ENCODE measurements around the gene CEP41. TPM values are rescaled to one million over a fixed set of nuclear protein-coding genes. Genes with fewer than 3 reads are reported as not detected.

CEP41 gene
- polyA plus RNA-seq, 3 donors: 2.9 to 8.5 (median 7.2) TPM

DNA sequence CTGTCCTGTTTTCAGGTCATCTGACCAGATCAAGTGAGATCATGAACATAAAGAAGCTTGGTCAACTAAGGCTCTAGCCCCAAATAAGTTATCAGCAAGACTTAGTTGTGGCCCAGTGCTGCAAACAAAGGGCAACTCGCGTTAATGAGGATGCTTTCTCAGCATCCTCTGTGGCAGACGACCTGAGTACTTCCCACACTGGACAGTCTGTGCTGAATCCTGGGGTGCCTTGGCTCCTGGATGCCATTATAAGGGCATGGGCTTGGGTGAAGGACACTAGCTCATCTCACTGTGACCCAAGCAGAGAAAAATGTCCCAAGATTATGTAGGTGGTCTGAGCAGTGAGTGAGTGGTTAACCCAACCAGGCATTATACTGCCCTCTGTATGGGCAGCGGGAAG is 82.3 kb downstream of the CEP41 start:
- Mint-ChIP-seq H3K4me3 (no peak overlapping the region), H3K9me3 (peaks cover 8 to 27% (median 20%) of the 10 kb centered on the region in 7 donors), H3K27me3 (ENCODE audit: low read depth in 3 of 3) (peaks cover 0 to 2% (median 0%) of the 10 kb centered on the region in 3 donors), H3K27ac (no peak overlapping the region), H3K36me3 (no peaks in the 10 kb centered on the region), H3K4me1 (peaks cover 4% of the 10 kb centered on the region)
- Histone ChIP-seq H3K9me3 (replicated peaks in 1 of 2; ENCODE audit: control insufficient read depth in 1 of 2, insufficient read depth in 1 of 2, low read length in 2 of 2) (peaks cover 20 to 26% of the 10 kb centered on the region in 2 donors), H3K4me3 (replicated peaks in 1 of 3; ENCODE audit: low read depth in 2 of 3, low read length in 3 of 3) (no peak overlapping the region), H3K36me3 (replicated peaks in 1 of 2; ENCODE audit: control insufficient read depth in 1 of 2, insufficient read depth in 2 of 2, low read length in 2 of 2) (no peaks in the 10 kb centered on the region), H3K27me3 (ENCODE audit: control insufficient read depth in 2 of 2, insufficient read depth in 2 of 2, low read length in 2 of 2) (no peaks in the 10 kb centered on the region), H3K4me2 (replicated peaks; ENCODE audit: extremely low read depth, low read length, poor library complexity, severe bottlenecking) (no peak overlapping the region), H3K4me1 (ENCODE audit: control insufficient read depth in 1 of 2, insufficient read depth in 2 of 2, low read length in 2 of 2) (no peaks in the 10 kb centered on the region), H4K20me1 (ENCODE audit: insufficient read depth, low read length) (no peaks in the 10 kb centered on the region), H2AFZ (ENCODE audit: insufficient read depth, low read depth, low read length, poor library complexity, severe bottlenecking) (no peak overlapping the region), H3K27ac (ENCODE audit: low read depth in 1 of 2, low read length in 2 of 2) (no peak overlapping the region), H3K9ac (ENCODE audit: insufficient read depth, low read length, poor library complexity, severe bottlenecking) (no peak overlapping the region), H3K79me2 (ENCODE audit: insufficient read depth, low read length) (no peaks in the 10 kb centered on the region)
- WGBS (ENCODE audit: insufficient coverage): 100% methylated on average over 4 of the region's 4 CpGs
- no peak for TF ChIP-seq CTCF (IDR thresholded peaks at IDR 0.05)
- intact Hi-C loops (cut with micrococcal nuclease): no loop called here
- DNase-seq: no peak

DNA sequence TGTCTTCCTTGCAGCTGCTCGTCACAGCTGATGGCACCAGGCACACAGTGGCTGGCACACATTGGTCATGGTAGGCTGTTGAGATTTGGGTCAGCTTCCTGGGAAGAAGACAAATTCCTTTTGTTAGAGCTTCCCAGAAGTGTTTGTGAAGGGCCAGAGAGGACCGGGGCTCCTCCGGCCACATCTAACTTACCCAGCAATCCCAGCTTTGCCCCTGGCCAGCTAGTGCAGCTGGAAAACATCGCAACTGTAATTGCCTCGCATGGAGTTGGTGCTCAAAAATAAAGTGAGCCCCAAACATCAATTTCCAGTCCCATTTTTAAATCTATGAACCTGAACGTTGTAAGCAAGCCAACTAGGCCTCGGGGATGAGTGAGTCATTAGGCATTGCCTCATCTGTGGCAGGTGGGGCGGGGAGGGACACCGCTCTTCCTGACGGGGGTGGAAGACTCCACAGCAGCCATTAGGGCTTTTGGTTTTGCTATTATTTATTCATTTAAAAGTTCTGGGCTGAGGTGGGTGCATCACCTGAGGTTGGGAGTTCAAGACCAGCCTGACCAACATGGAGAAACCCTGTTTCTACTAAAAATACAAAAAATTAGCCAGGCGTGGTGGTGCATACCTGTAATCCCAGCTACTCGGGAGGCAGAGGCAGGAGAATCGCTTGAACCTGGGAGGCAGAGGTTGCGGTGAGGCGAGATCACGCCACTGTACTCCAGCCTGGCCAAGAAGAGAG is 83.8 kb downstream of the CEP41 start:
- Mint-ChIP-seq H3K27me3 (ENCODE audit: low read depth in 3 of 3) (peaks cover 0 to 2% (median 0%) of the 10 kb centered on the region in 3 donors), H3K36me3 (no peaks in the 10 kb centered on the region), H3K9me3 (peaks cover 8 to 27% (median 20%) of the 10 kb centered on the region in 7 donors), H3K4me1 (peaks cover 4% of the 10 kb centered on the region), H3K4me3 (no peak overlapping the region), H3K27ac (no peak overlapping the region)
- Histone ChIP-seq H3K4me2 (replicated peaks; ENCODE audit: extremely low read depth, low read length, poor library complexity, severe bottlenecking) (no peak overlapping the region), H2AFZ (ENCODE audit: insufficient read depth, low read depth, low read length, poor library complexity, severe bottlenecking) (no peak overlapping the region), H3K27me3 (ENCODE audit: control insufficient read depth in 2 of 2, insufficient read depth in 2 of 2, low read length in 2 of 2) (no peaks in the 10 kb centered on the region), H4K20me1 (ENCODE audit: insufficient read depth, low read length) (no peaks in the 10 kb centered on the region), H3K4me3 (replicated peaks in 1 of 3; ENCODE audit: low read depth in 2 of 3, low read length in 3 of 3) (no peak overlapping the region), H3K27ac (ENCODE audit: low read depth in 1 of 2, low read length in 2 of 2) (no peak overlapping the region), H3K79me2 (ENCODE audit: insufficient read depth, low read length) (no peaks in the 10 kb centered on the region), H3K9me3 (replicated peaks in 1 of 2; ENCODE audit: control insufficient read depth in 1 of 2, insufficient read depth in 1 of 2, low read length in 2 of 2) (peaks cover 20 to 26% of the 10 kb centered on the region in 2 donors), H3K4me1 (ENCODE audit: control insufficient read depth in 1 of 2, insufficient read depth in 2 of 2, low read length in 2 of 2) (no peaks in the 10 kb centered on the region), H3K36me3 (replicated peaks in 1 of 2; ENCODE audit: control insufficient read depth in 1 of 2, insufficient read depth in 2 of 2, low read length in 2 of 2) (no peaks in the 10 kb centered on the region), H3K9ac (ENCODE audit: insufficient read depth, low read length, poor library complexity, severe bottlenecking) (no peak overlapping the region)
- WGBS (ENCODE audit: insufficient coverage): 64% methylated on average over 6 of the region's 16 CpGs
- intact Hi-C loops (cut with micrococcal nuclease): no loop called here
- DNase-seq: no peak
- no peak for TF ChIP-seq CTCF (IDR thresholded peaks at IDR 0.05)

Measured in CD14-positive monocyte (primary cell).